ENCODE data around the gene TXLNB.

- TF ChIP-seq EZH2 (IDR thresholded peaks at IDR 0.05; ENCODE audit: borderline replicate concordance): no peak
- TF ChIP-seq, protein P1, sequence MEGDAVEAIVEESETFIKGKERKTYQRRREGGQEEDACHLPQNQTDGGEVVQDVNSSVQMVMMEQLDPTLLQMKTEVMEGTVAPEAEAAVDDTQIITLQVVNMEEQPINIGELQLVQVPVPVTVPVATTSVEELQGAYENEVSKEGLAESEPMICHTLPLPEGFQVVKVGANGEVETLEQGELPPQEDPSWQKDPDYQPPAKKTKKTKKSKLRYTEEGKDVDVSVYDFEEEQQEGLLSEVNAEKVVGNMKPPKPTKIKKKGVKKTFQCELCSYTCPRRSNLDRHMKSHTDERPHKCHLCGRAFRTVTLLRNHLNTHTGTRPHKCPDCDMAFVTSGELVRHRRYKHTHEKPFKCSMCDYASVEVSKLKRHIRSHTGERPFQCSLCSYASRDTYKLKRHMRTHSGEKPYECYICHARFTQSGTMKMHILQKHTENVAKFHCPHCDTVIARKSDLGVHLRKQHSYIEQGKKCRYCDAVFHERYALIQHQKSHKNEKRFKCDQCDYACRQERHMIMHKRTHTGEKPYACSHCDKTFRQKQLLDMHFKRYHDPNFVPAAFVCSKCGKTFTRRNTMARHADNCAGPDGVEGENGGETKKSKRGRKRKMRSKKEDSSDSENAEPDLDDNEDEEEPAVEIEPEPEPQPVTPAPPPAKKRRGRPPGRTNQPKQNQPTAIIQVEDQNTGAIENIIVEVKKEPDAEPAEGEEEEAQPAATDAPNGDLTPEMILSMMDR (IDR thresholded peaks at IDR 0.05; ENCODE audit: poor library complexity): no peak
- TF ChIP-seq EZH2phosphoT487 (IDR thresholded peaks at IDR 0.05; ENCODE audit: low read depth, severe bottlenecking, unreplicated experiment): no peak
These were observed 47.0 kb upstream of the TXLNB start for GRCh38 chr6:139338795-139339194.

Data from hepatocyte (in vitro differentiated cells).